ENCODE results near the gene NKX1-1.

- TF ChIP-seq CTCF (IDR thresholded peaks at IDR 0.05) (no peak), SIN3A (IDR thresholded peaks at IDR 0.05; ENCODE audit: borderline replicate concordance, insufficient read depth, low read depth, low read length) (no peak), POLR2AphosphoS5 (IDR thresholded peaks at IDR 0.05; ENCODE audit: low read depth, low read length) (no peak), REST (IDR thresholded peaks at IDR 0.05; ENCODE audit: insufficient read depth in 1 of 2, low read depth in 2 of 2, low read length in 1 of 2) (no peak)
Measured at GRCh38 chr4:1369091-1369450, 37.2 kb downstream of the NKX1-1 start.
